SK-N-DZ (cell line): ENCODE results near the gene TRIP6.

Experiments used
- DNase-seq: peaks from one replicate; pipeline ENCODE4 v3.0.0-alpha.2; 2015; ENCODE audit warnings: low spot score

TRIP6 gene

GRCh38 chr7:100873599-100874299, 6.6 kb downstream of the TRIP6 start:
- DNase-seq = no peak

GRCh38 chr7:100874300-100874576, 7.1 kb downstream of the TRIP6 start:
- DNase-seq = no peak

GRCh38 chr7:100874577-100875355, 7.6 kb downstream of the TRIP6 start, which contains the start of gene SRRT:
SRRT (plus strand) TSS chr7:100875103; CDS start chr7:100875591, 488 bp downstream.
- DNase-seq = peak; percentile 98

- DNase-seq = no peak
Measured at GRCh38 chr7:100875356-100875751, 8.2 kb downstream of the TRIP6 start.

- DNase-seq = no peak
Measured at GRCh38 chr7:100878013-100878412, 10.8 kb downstream of the TRIP6 start.

- no peak for DNase-seq
Measured at GRCh38 chr7:100878685-100879084, 11.5 kb downstream of the TRIP6 start.

- no peak for DNase-seq
Measured at GRCh38 chr7:100879685-100880261, 12.6 kb downstream of the TRIP6 start.

GRCh38 chr7:100880645-100881044, 13.5 kb downstream of the TRIP6 start:
- DNase-seq = no peak

- no peak for DNase-seq
Measured at GRCh38 chr7:100881136-100881535, 13.9 kb downstream of the TRIP6 start.

- DNase-seq = no peak
Measured at GRCh38 chr7:100882201-100882600, 15.0 kb downstream of the TRIP6 start.

- DNase-seq = no peak
Measured at GRCh38 chr7:100882785-100883526, 15.8 kb downstream of the TRIP6 start.

- DNase-seq = no peak
Measured at GRCh38 chr7:100884736-100885439, 17.7 kb downstream of the TRIP6 start.

GRCh38 chr7:100885440-100886141, 18.4 kb downstream of the TRIP6 start:
- no peak for DNase-seq

- DNase-seq = no peak
Measured at GRCh38 chr7:100886142-100886935, 19.2 kb downstream of the TRIP6 start.

- no peak for DNase-seq
Measured at GRCh38 chr7:100886936-100887515, 19.8 kb downstream of the TRIP6 start.

- no peak for DNase-seq
Measured at GRCh38 chr7:100887516-100888290, 20.5 kb downstream of the TRIP6 start.

- no peak for DNase-seq
Measured at GRCh38 chr7:100888291-100888987, 21.3 kb downstream of the TRIP6 start.
